Neural cell (in vitro differentiated cells): ENCODE results near the gene GPER1. TPM values are rescaled to one million over a fixed set of nuclear protein-coding genes. Genes with fewer than 3 reads are reported as not detected.

Source experiments
- H2AFZ ChIP-seq: fragments of 200-600, 300-800 bp; sonication (generic), shearing (Covaris generic); 2 replicates; pipeline ENCODE4 v1.6.0; 2014; ENCODE audit warnings: low read depth, mild to moderate bottlenecking, antibody characterized with exemption, low read length, moderate library complexity
- H3F3A ChIP-seq: fragments of 200-600 bp; shearing (Covaris generic); 2 replicates; pipeline ENCODE4 v1.6.1; 2016; ENCODE audit warnings: mild to moderate bottlenecking, moderate library complexity, mixed read lengths, antibody characterized with exemption, low read length; ENCODE audit not compliant: insufficient read depth, poor library complexity, severe bottlenecking
- H3K27ac ChIP-seq: fragments of 200-600, 300-800 bp; sonication (generic), shearing (Covaris generic); 2 replicates; pipeline ENCODE4 v1.5.1; 2014; ENCODE audit warnings: mild to moderate bottlenecking, low read length, moderate library complexity
- H3K27me3 ChIP-seq: fragments of 300-800, 200-600 bp; sonication (generic), shearing (Covaris generic); 2 replicates; pipeline ENCODE4 v1.6.0; 2014; ENCODE audit warnings: mild to moderate bottlenecking, low read depth, low read length, moderate library complexity; ENCODE audit not compliant: insufficient read depth
- H3K36me3 ChIP-seq: fragments of 300-800, 200-600 bp; sonication (generic), shearing (Covaris generic); 2 replicates; pipeline ENCODE4 v1.5.1; 2014; ENCODE audit warnings: mild to moderate bottlenecking, antibody characterized with exemption, low read length, moderate library complexity; ENCODE audit not compliant: insufficient read depth
- H3K4me2 ChIP-seq: fragments of 300-800, 200-600 bp; sonication (generic), shearing (Covaris generic); 2 replicates; pipeline ENCODE4 v1.6.0; 2014; ENCODE audit warnings: mild to moderate bottlenecking, low read length
- H3K4me3 ChIP-seq: fragments of 300-800, 200-600 bp; sonication (generic), shearing (Covaris generic); 2 replicates; pipeline ENCODE4 v1.5.1; 2014; ENCODE audit warnings: mild to moderate bottlenecking, low read length, moderate library complexity
- H3K79me2 ChIP-seq: fragments of 200-600 bp; shearing (Covaris generic); replicated peaks from 2 replicates; pipeline ENCODE4 v1.6.0; 2014; ENCODE audit warnings: mild to moderate bottlenecking, low read length, moderate library complexity; ENCODE audit not compliant: insufficient read depth
- H3K9ac ChIP-seq: fragments of 300-800, 200-600 bp; sonication (generic), shearing (Covaris generic); 2 replicates; pipeline ENCODE4 v1.6.1; 2016; ENCODE audit warnings: mild to moderate bottlenecking, low read length, mixed read lengths
- H3K9me2 ChIP-seq: fragments of 200-600 bp; shearing (Covaris generic); 2 replicates; pipeline ENCODE4 v1.6.1; 2016; ENCODE audit warnings: mild to moderate bottlenecking, low read length, mixed read lengths; ENCODE audit not compliant: insufficient read depth
- H3K9me3 ChIP-seq: fragments of 200-600, 300-800 bp; sonication (generic), shearing (Covaris generic); 2 replicates; pipeline ENCODE4 v1.6.1; 2016; ENCODE audit warnings: mild to moderate bottlenecking, mixed run types, low read length, moderate library complexity, mixed read lengths
- H4K20me1 ChIP-seq: fragments of 200-600 bp; shearing (Covaris generic); 2 replicates; pipeline ENCODE4 v1.6.1; 2016; ENCODE audit warnings: mild to moderate bottlenecking, mixed run types; ENCODE audit not compliant: insufficient read depth
- CTCF ChIP-seq: fragments of 450-650 bp; IDR thresholded peaks from 2 replicates; pipeline ENCODE4 v1.5.1; 2014; ENCODE audit warnings: antibody characterized with exemption, mild to moderate bottlenecking, moderate library complexity; ENCODE audit not compliant: poor library complexity, severe bottlenecking
- EP300 ChIP-seq: fragments of 450-650 bp; conservative IDR thresholded peaks from 2 replicates; pipeline ENCODE4 v1.6.1; 2014; ENCODE audit warnings: antibody characterized with exemption, mild to moderate bottlenecking, moderate library complexity; ENCODE audit not compliant: poor library complexity, severe bottlenecking
- EZH2 ChIP-seq: fragments of 200-600, 300-800 bp; shearing (Covaris generic), sonication (generic); IDR thresholded peaks from 2 replicates; pipeline ENCODE4 v1.6.1; 2014; ENCODE audit warnings: antibody characterized with exemption, low read length, borderline replicate concordance, mild to moderate bottlenecking; ENCODE audit not compliant: insufficient read depth, poor library complexity, severe bottlenecking
- MXI1 ChIP-seq: fragments of 450-650 bp; conservative IDR thresholded peaks from 2 replicates; pipeline ENCODE4 v1.6.1; 2014; ENCODE audit warnings: antibody characterized with exemption, mild to moderate bottlenecking; ENCODE audit not compliant: poor library complexity, severe bottlenecking
- POLR2AphosphoS5 ChIP-seq: IDR thresholded peaks from 2 replicates; pipeline ENCODE4 v1.6.1; 2012
- RAD21 ChIP-seq: fragments of 450-650 bp; conservative IDR thresholded peaks from 2 replicates; pipeline ENCODE4 v1.6.1; 2014; ENCODE audit warnings: antibody characterized with exemption, mild to moderate bottlenecking, moderate library complexity
- REST ChIP-seq: IDR thresholded peaks from 2 replicates; pipeline ENCODE4 v1.6.1; 2012; ENCODE audit warnings: borderline replicate concordance
- SMC3 ChIP-seq: fragments of 450-650 bp; conservative IDR thresholded peaks from 2 replicates; pipeline ENCODE4 v1.6.1; 2014; ENCODE audit warnings: antibody characterized with exemption, mild to moderate bottlenecking, moderate library complexity; ENCODE audit not compliant: poor library complexity
- TAF1 ChIP-seq: IDR thresholded peaks from 2 replicates; pipeline ENCODE4 v1.6.1; 2012; ENCODE audit warnings: low read depth
- polyA plus RNA-seq: library from polyadenylated mRNA; depleted of rRNA; stranded (reverse); fragments of >200 nt; gene quantifications from 2 replicates; pipeline ENCODE4 v1.2.3, GENCODE V29; 2014

The GPER1 gene
- polyA plus RNA-seq, 1 donor from 2014 or later = not detected

GRCh38 chr7:1081931-1082401 is 5.9 kb upstream of the GPER1 start:
- Histone ChIP-seq H3K36me3 (no peaks in the 10 kb centered on the region), H4K20me1 (no peaks in the 10 kb centered on the region), H3K27ac (no peak overlapping the region), H3K27me3 (no peaks in the 10 kb centered on the region), H2AFZ (no peak overlapping the region), H3K4me3 (no peak overlapping the region), H3K9me2 (no peaks in the 10 kb centered on the region), H3F3A (no peaks in the 10 kb centered on the region), H3K9me3 (no peaks in the 10 kb centered on the region), H3K4me2 (no peak overlapping the region), H3K79me2 (no peaks in the 10 kb centered on the region), H3K9ac (no peak overlapping the region)
- TF ChIP-seq TAF1 = no peak
- no peak for TF ChIP-seq CTCF
- TF ChIP-seq EZH2 = no peak
- no peak for TF ChIP-seq REST
- no peak for TF ChIP-seq MXI1

GRCh38 chr7:1083729-1084657 is 3.9 kb upstream of the GPER1 start:
- Histone ChIP-seq H3K27me3 (no peaks in the 10 kb centered on the region), H3F3A (no peaks in the 10 kb centered on the region), H3K79me2 (no peaks in the 10 kb centered on the region), H3K4me3 (no peak overlapping the region), H4K20me1 (no peaks in the 10 kb centered on the region), H2AFZ (no peak overlapping the region), H3K9me2 (no peaks in the 10 kb centered on the region), H3K36me3 (no peaks in the 10 kb centered on the region), H3K9me3 (no peaks in the 10 kb centered on the region), H3K27ac (no peak overlapping the region), H3K4me2 (no peak overlapping the region), H3K9ac (no peak overlapping the region)
- no peak for TF ChIP-seq TAF1
- TF ChIP-seq EZH2 = no peak
- TF ChIP-seq MXI1 = no peak
- TF ChIP-seq RAD21 = no peak
- TF ChIP-seq EP300 = no peak
- no peak for TF ChIP-seq CTCF
- no peak for TF ChIP-seq SMC3
- no peak for TF ChIP-seq REST
- TF ChIP-seq POLR2AphosphoS5 = no peak
